Effector memory CD4-positive, alpha-beta T cell (primary cell): Measurements from ENCODE around the gene OR51I2.

Experiments
- DNase-seq, 3 donors: peaks; one replicate each; pipeline ENCODE4 v3.0.0-alpha.2; 2020
- H3K27ac ChIP-seq: 2 replicates; pipeline ENCODE4 v1.7.0; 2013; ENCODE audit warnings: mild to moderate bottlenecking, low read length, moderate library complexity; ENCODE audit not compliant: insufficient read depth, poor library complexity, severe bottlenecking
- H3K27me3 ChIP-seq: replicated peaks from 2 replicates; pipeline ENCODE4 v1.7.0; 2013; ENCODE audit warnings: mild to moderate bottlenecking, low read length; ENCODE audit not compliant: insufficient read depth, control insufficient read depth, poor library complexity, severe bottlenecking
- H3K36me3 ChIP-seq: 2 replicates; pipeline ENCODE4 v1.7.0; 2013; ENCODE audit warnings: mild to moderate bottlenecking, low read length, moderate library complexity; ENCODE audit not compliant: control insufficient read depth, insufficient read depth
- H3K4me1 ChIP-seq: 2 replicates; pipeline ENCODE4 v1.7.0; 2013; ENCODE audit warnings: low read length, mild to moderate bottlenecking; ENCODE audit not compliant: control insufficient read depth, insufficient read depth, poor library complexity, severe bottlenecking
- H3K4me3 ChIP-seq: 2 replicates; pipeline ENCODE4 v1.7.0; 2013; ENCODE audit warnings: low read length, low read depth, mild to moderate bottlenecking; ENCODE audit not compliant: insufficient read depth, poor library complexity, severe bottlenecking
- H3K9me3 ChIP-seq: 2 replicates; pipeline ENCODE4 v1.7.0; 2013; ENCODE audit warnings: mild to moderate bottlenecking, low read length, moderate library complexity; ENCODE audit not compliant: control insufficient read depth

The OR51I2 gene

DNA sequence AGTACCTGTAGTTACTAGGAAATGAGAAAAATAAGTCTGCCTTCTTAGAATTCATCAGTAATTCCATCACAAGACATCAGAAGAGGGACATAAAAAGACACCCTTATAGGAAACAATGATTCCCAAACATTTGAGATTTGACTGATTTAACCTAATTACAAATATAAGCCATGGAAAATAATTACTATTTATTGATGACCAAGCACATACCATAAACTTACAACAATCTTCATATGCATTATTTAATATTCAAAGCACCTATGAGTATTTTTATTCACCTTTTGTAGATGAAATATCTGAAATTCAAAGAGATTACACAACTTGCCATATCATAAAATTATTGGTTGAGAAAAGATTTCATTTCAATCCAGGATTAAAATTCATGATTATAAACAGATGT, 24.8 kb downstream of the OR51I2 start:
- Histone ChIP-seq H3K4me3 (no peak overlapping the region), H3K27me3 (no peaks in the 10 kb centered on the region), H3K4me1 (no peaks in the 10 kb centered on the region), H3K36me3 (no peaks in the 10 kb centered on the region), H3K9me3 (no peaks in the 10 kb centered on the region), H3K27ac (no peak overlapping the region)
- DNase-seq, result no peak

DNA sequence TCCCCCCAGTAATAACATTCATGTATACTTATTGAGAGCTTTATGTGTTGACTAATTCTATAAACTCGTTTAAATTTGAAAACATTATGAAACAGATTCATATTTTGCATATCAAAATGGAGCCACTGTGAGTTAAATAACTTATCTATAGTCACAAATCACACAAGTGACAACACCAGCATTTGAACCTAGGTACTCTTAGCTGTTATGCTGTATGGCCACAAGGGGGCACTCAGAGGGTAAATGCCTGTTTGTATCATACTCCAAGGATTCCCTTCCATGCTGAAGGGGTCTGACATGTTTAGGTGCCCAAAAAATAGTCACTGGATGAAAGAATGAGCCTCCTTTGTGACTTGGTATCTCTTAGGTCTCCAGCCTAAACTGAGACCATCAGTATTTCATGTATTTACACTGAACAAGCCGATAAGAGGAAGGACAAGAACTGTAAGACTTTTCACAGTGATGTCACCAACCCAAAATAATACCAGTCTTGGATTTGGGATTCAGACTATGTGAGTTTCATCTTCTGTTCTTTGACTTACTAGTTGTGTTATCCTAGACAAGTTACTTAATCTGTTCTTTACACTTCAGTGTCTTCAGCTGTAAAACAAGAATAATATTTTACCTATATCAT, 27.2 kb downstream of the OR51I2 start:
- Histone ChIP-seq H3K9me3 (no peaks in the 10 kb centered on the region), H3K27me3 (no peaks in the 10 kb centered on the region), H3K4me3 (no peak overlapping the region), H3K36me3 (no peaks in the 10 kb centered on the region), H3K27ac (no peak overlapping the region), H3K4me1 (no peaks in the 10 kb centered on the region)
- peak in 1 of 3 donors; percentile 22 for DNase-seq

DNA sequence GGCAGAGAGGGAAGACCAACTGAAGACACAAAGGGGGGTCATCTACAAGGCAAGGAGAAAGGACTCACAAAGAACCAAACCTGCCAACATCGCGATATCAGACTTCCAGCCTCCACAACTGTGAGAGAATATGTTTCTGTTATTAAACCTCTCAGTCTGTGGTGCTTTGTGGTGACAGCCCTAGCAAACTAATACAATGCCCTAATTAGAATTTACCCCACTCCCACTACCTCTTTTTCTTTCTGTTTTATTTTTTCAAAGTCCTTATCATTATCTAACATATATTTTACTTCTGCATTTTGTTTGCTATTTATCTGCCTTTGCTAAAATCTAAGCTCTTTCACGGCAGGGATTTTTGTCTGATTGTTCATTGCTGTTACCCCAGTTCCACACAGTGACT, 36.9 kb downstream of the OR51I2 start:
- no peaks in the 10 kb centered on the region for H3K4me1 ChIP-seq

DNA sequence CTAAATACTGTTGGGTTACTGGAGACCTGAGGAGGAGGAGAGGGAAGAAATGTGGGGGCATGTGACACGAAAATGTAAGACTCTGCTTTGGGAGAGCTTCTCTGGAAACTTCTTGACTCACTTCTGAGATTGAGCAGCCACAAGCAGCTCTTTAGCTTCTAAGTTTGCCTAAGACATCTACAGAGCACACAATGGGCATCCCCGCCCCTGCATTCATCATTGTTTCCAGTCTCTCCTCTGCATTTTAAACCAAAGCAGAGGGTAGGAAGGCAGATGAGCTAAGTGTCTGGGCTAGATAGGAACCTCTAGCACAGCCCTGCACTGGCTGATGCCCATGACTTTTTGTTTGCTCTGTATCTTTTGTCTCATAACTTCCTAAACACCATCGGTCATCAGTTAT, 37.3 kb downstream of the OR51I2 start:
- no peaks in the 10 kb centered on the region for H3K9me3 ChIP-seq
- H3K27ac ChIP-seq, result no peak overlapping the region
- no peaks in the 10 kb centered on the region for H3K27me3 ChIP-seq
- no peaks in the 10 kb centered on the region for H3K4me1 ChIP-seq
- H3K36me3 ChIP-seq, result no peaks in the 10 kb centered on the region
- H3K4me3 ChIP-seq, result no peak overlapping the region
- no peak for DNase-seq

More for the DNA sequence above, 36.9 kb downstream of the OR51I2 start:
- Histone ChIP-seq H3K27ac (no peak overlapping the region), H3K9me3 (no peaks in the 10 kb centered on the region), H3K36me3 (no peaks in the 10 kb centered on the region), H3K27me3 (no peaks in the 10 kb centered on the region), H3K4me3 (no peak overlapping the region)
- no peak for DNase-seq

DNA sequence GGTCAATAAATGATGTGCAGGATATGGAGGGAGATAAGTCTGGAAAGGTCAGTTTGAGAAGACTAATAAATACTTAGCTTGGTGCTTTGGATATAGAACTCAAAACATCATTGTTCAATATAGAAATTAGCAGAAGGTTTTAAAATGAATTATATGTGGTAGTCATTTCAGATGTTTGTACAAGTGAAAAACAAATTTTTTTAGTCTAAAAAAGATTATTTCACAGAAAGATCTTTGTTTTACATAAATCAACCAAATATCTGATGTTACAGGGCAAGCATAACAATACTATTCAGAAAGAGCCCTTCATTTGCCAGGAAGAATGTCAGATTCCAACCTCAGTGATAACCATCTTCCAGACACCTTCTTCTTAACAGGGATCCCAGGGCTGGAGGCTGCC, 39.3 kb downstream of the OR51I2 start, which contains the start of gene OR52D1:
Gene OR52D1 (plus strand): TSS at position 301 of the 400 bp plus-strand sequence. CDS start 22 bp downstream, at position 323.
- H3K36me3 ChIP-seq, result no peaks in the 10 kb centered on the region
- H3K27ac ChIP-seq, result no peak within 1 kb of the TSS
- no peaks in the 10 kb centered on the region for H3K9me3 ChIP-seq
- H3K4me3 ChIP-seq, result no peak within 1 kb of the TSS
- no peaks in the 10 kb centered on the region for H3K4me1 ChIP-seq
- H3K27me3 ChIP-seq, result no peaks in the 10 kb centered on the region
- no peak for DNase-seq

DNA sequence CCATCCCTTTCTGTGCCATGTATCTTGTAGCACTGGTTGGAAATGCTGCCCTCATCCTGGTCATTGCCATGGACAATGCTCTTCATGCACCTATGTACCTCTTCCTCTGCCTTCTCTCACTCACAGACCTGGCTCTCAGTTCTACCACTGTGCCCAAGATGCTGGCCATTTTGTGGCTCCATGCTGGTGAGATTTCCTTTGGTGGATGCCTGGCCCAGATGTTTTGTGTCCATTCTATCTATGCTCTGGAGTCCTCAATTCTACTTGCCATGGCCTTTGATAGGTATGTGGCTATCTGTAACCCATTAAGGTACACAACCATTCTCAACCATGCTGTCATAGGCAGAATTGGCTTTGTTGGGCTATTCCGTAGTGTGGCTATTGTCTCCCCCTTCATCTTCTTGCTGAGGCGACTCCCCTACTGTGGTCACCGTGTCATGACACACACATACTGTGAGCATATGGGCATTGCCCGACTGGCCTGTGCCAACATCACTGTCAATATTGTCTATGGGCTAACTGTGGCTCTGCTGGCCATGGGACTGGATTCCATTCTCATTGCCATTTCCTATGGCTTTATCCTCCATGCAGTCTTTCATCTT, 39.8 kb downstream of the OR51I2 start:
- Histone ChIP-seq H3K4me3 (no peak overlapping the region), H3K9me3 (no peaks in the 10 kb centered on the region), H3K36me3 (no peaks in the 10 kb centered on the region), H3K27me3 (no peaks in the 10 kb centered on the region), H3K27ac (no peak overlapping the region), H3K4me1 (no peaks in the 10 kb centered on the region)
- no peak for DNase-seq

DNA sequence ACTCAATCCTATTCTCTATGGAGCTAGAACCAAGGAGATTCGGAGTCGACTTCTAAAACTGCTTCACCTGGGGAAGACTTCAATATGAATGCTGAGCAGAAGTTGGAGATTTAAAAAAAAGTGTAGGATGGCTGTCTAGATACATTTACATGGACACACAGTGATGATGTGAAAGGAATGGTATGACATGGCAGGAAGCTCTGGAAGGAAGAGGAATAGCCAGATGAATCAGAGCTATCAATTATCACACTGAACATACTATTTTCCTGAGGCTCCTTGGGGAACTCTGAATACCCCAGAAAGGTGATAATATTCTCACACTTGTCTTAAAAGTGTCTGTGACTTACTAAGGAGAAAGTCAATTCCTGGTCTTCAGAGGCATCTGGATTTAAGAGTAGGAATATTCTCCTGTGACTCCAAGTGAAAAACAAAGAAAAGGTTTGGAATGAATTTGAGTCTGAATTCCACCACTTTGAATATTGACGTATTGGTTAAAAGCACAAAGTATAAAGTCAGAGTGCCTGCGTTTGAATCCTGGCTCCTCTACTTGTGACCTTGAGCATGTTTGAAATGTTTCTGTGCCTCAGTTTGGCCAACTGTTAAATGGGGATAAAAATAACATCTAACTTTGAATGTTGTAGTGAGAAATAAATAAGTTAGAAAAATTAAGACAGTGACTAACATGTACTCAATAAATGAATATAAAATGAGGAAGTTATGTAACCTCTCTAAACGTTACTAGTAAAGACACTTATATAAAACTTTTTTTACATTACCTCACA, 40.6 kb downstream of the OR51I2 start:
- Histone ChIP-seq H3K4me1 (no peaks in the 10 kb centered on the region), H3K4me3 (no peak overlapping the region), H3K9me3 (no peaks in the 10 kb centered on the region), H3K27ac (no peak overlapping the region), H3K27me3 (no peaks in the 10 kb centered on the region), H3K36me3 (no peaks in the 10 kb centered on the region)
- no peak for DNase-seq

DNA sequence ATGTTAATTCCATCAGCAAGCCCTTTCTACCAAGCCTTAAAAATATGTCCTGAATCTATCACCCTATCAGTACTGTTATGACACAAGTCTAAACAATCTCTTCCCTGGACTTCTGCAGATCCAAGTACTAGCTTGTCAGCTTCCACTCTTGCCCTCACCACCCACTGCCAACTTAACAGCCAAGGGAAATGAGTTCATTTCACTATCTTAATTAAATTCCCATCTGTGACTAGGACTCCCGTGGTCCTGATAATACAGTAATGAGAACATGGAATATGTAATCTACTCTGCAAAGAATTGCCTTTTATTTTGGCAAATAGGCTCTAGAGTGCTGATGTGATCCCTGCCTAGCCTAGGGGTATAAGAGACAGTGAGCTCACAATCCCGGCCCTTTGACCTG, 50.5 kb downstream of the OR51I2 start:
- Histone ChIP-seq H3K9me3 (no peaks in the 10 kb centered on the region), H3K36me3 (no peaks in the 10 kb centered on the region), H3K4me3 (no peak overlapping the region), H3K27ac (no peak overlapping the region), H3K4me1 (no peaks in the 10 kb centered on the region), H3K27me3 (no peaks in the 10 kb centered on the region)
- no peak for DNase-seq

DNA sequence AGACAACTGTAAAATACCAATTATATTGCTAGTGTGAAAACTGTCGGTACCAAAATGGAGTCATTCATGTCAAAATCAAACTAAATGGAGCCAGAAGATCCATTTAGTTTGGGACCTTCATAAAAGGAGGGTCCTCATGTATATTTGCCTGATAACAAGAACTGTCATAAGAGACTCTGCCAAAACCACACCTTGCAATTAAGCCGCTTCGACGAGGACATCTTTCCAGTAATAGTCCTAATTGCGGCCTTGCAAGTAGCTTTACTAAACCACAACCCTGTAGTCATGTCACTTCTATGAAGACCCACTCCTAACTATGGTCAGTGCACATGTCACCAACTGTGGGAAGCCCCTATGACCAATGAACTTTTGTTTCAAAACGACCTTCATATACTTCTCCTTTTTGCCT, 51.3 kb downstream of the OR51I2 start:
- H3K4me1 ChIP-seq, result no peaks in the 10 kb centered on the region
- H3K27me3 ChIP-seq, result no peaks in the 10 kb centered on the region
- no peak overlapping the region for H3K4me3 ChIP-seq
- H3K9me3 ChIP-seq, result no peaks in the 10 kb centered on the region
- DNase-seq, result no peak
- no peaks in the 10 kb centered on the region for H3K36me3 ChIP-seq
- H3K27ac ChIP-seq, result no peak overlapping the region

DNA sequence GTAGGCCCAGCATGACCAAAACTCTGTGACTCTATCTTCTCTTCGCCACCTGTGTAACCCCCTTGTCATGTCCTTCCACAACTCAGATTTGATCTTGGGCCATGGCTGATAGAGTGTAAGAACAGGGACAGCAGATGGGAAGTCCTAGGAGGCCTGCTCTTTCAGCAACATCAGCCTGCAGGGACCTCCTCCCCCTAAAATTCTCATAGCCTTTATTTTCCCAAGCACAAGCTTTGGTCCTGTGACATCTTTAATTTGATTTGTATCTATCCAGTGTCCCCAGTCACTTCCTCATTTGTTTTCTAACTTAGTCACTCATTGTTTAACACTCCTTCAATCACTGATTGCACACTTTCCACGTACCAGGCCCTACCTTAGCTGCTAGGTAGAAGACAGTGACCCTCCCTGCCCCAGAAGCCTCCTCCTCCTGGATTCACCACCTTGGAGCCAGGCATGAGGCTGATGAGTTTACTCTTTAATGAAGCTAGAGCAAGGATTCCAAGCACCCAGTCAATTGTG, 55.3 kb downstream of the OR51I2 start:
- Histone ChIP-seq H3K4me1 (no peaks in the 10 kb centered on the region), H3K4me3 (no peak overlapping the region), H3K36me3 (no peaks in the 10 kb centered on the region), H3K9me3 (no peaks in the 10 kb centered on the region), H3K27ac (no peak overlapping the region), H3K27me3 (no peaks in the 10 kb centered on the region)
- DNase-seq, result no peak
